ENCODE results near the gene TMEM123. TPM values are rescaled to one million over a fixed set of nuclear protein-coding genes. Genes with fewer than 3 reads are reported as not detected.

The TMEM123 gene
- total and polyA plus RNA-seq, 2 of the 4 experiments (the other 2 are of a cell fraction) = 96.9 to 127 TPM

DNA sequence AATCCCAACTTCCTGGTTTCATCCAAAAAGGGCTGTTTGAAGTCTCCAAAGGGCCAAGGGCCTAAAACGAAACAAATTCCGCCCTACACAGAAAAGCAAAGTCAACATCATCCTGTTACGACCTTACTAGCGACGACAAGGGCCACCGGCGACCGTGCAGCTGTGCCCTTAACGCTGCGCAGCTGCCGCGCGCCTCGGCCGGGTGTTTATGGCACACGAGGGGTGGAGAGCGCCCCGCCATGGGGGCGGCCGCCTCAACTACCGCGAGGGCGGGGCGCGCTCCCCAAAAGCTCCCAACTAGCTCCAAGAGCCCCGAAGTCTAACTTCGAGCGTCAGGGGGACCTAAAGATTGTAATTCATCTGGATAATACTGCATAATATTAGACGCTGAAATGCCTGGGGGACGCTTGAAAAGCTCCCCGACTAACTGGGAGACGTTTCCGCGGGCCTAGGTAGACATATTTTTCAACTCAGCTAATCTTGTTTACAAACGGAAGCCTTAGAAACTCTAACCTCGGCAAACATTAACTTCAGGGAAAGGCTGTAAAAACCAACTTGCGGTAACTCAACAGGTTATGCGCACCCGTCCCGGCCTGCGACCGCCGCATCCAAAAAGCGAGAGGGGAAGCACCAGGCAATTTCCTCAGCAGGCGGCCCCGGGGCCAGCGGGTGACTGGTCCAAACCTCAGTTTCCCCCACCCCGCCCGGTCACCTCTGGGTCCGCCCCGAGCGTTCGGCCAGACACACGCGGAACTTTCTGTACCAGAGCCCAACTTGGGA, 694 bp downstream of the TMEM123 start:
- peak overlapping the region; percentile 94 for H3K4me3 ChIP-seq (ENCODE audit: insufficient read depth, low read depth, low read length)
- H3K4ac ChIP-seq (ENCODE audit: low read depth, low read length) = peak overlapping the region; percentile 85
- H2BK120ac ChIP-seq (ENCODE audit: low read depth, low read length) = peak overlapping the region; percentile 67
- H4K8ac ChIP-seq (ENCODE audit: low read depth in 2 of 2, low read length in 2 of 2) = peak overlapping the region; percentile 18 to 69; a peak in 3 of 4 replicates
- peak overlapping the region; percentile 42 for H4K91ac ChIP-seq (ENCODE audit: insufficient read depth, low read depth, low read length)
- peaks cover 17% of the 10 kb centered on the region for H3K4me1 ChIP-seq (ENCODE audit: control insufficient read depth, insufficient read depth, low read length)
- peak overlapping the region; percentile 93 for H3K9ac ChIP-seq (ENCODE audit: low read depth, low read length)
- no TSS peak for BruUV-seq (replicated peaks)
- no peaks in the 10 kb centered on the region for H3K9me3 ChIP-seq (ENCODE audit: control insufficient read depth, insufficient read depth, low read length)
- ChIA-PET POLR2A (ENCODE audit: unreplicated experiment) (interaction anchor here (0.6 kb wide), 1 partner anchor 12 kb away, joined by 5 read pairs; no protein-coding TSS in a partner anchor), CTCF (interaction anchor here (0.6 kb wide), 1 partner anchor 28 kb away, joined by 3 read pairs; no protein-coding TSS in a partner anchor)
- H2AK9ac ChIP-seq (replicated peaks; ENCODE audit: low read depth, low read length, poor library complexity) = peak overlapping the region; percentile 77
- H2BK15ac ChIP-seq (ENCODE audit: low read depth, low read length) = peak overlapping the region; percentile 59; the same call in 1 of the 3 replicates
- dilution Hi-C loops (cut with HindIII; ENCODE audit: low sequenced_read_pairs, unreplicated experiment) (no loop called here), in situ Hi-C loops (cut with MboI; ENCODE audit: low sequenced_read_pairs) (no loop called here), intact Hi-C loops (cut with micrococcal nuclease) (loop anchor here (5.0 kb wide), 2 partner anchors 60 to 105 kb away; partner anchors contain the start of gene BIRC2)
- peak overlapping the region; percentile 73; the same call in 1 of the 2 replicates for H3K56ac ChIP-seq (ENCODE audit: extremely low read depth, insufficient read depth, low read length)
- H4K5ac ChIP-seq (ENCODE audit: low read depth, low read length) = peak overlapping the region; percentile 81
- ATAC-seq (ENCODE audit: low read depth) (peak; percentile 51), DNase-seq (peak; percentile 28)
- no peaks in the 10 kb centered on the region for H3K27me3 ChIP-seq (ENCODE audit: control insufficient read depth, insufficient read depth, low read length)
- peaks cover 11% of the 10 kb centered on the region for H3K9me1 ChIP-seq (ENCODE audit: insufficient read depth, low read length)
- peak overlapping the region; percentile 69 for H3K23ac ChIP-seq (ENCODE audit: low read depth, low read length)
- peaks cover 18 to 47% of the 10 kb centered on the region in 2 experiments; a peak in 3 of 4 replicates for H3K79me1 ChIP-seq (ENCODE audit: low read depth in 1 of 2, low read length in 2 of 2)
- H3K18ac ChIP-seq (ENCODE audit: low read depth, low read length) = peak overlapping the region; percentile 95
- 0% methylated on average over 24 of the region's 55 CpGs; no CpG with 5 or more reads in 1 of the 2 experiments for WGBS, 2 experiments (ENCODE audit: extremely low coverage in 2 of 2, insufficient read length in 1 of 2)
- H2AK5ac ChIP-seq (ENCODE audit: low read depth, low read length) = peak overlapping the region; percentile 36; the same call in 1 of the 2 replicates
- peak overlapping the region; percentile 92 for H2AFZ ChIP-seq (replicated peaks; ENCODE audit: low read length, poor library complexity)
- peak overlapping the region; percentile 84 for H3K27ac ChIP-seq (ENCODE audit: insufficient read depth, low read length)
- peak overlapping the region; percentile 83 for H2BK5ac ChIP-seq (ENCODE audit: low read depth, low read length, poor library complexity, severe bottlenecking)
- H3K14ac ChIP-seq (replicated peaks; ENCODE audit: low read depth, low read length) = peak overlapping the region; percentile 95
- H2BK20ac ChIP-seq (ENCODE audit: low read depth, low read length) = peak overlapping the region; percentile 13; the same call in 1 of the 2 replicates
- peaks cover 3% of the 10 kb centered on the region for H3K36me3 ChIP-seq (ENCODE audit: control insufficient read depth, insufficient read depth, low read length)
- H4K20me1 ChIP-seq (ENCODE audit: insufficient read depth, low read length) = peaks cover 6% of the 10 kb centered on the region; the same call in 1 of the 2 replicates
- peak overlapping the region; percentile 97 for H3K4me2 ChIP-seq (ENCODE audit: low read depth, low read length)
- TF ChIP-seq MAZ (IDR thresholded peaks at IDR 0.05; ENCODE audit: borderline replicate concordance, low read depth, low read length) = peak; percentile 64; the same call in 1 of the 2 replicates
- TF ChIP-seq, protein P1, sequence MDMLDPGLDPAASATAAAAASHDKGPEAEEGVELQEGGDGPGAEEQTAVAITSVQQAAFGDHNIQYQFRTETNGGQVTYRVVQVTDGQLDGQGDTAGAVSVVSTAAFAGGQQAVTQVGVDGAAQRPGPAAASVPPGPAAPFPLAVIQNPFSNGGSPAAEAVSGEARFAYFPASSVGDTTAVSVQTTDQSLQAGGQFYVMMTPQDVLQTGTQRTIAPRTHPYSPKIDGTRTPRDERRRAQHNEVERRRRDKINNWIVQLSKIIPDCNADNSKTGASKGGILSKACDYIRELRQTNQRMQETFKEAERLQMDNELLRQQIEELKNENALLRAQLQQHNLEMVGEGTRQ (IDR thresholded peaks at IDR 0.05; ENCODE audit: low read depth, low read length) = no peak
- no peak for TF ChIP-seq NFE2L2 (IDR thresholded peaks at IDR 0.05; ENCODE audit: low read depth, low read length)
- TF ChIP-seq CEBPB (IDR thresholded peaks at IDR 0.05; ENCODE audit: low read depth, low read length) = no peak
- no peak for TF ChIP-seq POLR2A (IDR thresholded peaks at IDR 0.05; ENCODE audit: low read depth, low read length)
- peak; percentile 77 for TF ChIP-seq BHLHE40 (IDR thresholded peaks at IDR 0.05; ENCODE audit: low read depth, low read length)
- TF ChIP-seq, protein P2, sequence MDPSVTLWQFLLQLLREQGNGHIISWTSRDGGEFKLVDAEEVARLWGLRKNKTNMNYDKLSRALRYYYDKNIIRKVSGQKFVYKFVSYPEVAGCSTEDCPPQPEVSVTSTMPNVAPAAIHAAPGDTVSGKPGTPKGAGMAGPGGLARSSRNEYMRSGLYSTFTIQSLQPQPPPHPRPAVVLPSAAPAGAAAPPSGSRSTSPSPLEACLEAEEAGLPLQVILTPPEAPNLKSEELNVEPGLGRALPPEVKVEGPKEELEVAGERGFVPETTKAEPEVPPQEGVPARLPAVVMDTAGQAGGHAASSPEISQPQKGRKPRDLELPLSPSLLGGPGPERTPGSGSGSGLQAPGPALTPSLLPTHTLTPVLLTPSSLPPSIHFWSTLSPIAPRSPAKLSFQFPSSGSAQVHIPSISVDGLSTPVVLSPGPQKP (IDR thresholded peaks at IDR 0.05; ENCODE audit: borderline replicate concordance, low read depth, low read length) = no peak
- TF ChIP-seq MXI1 (IDR thresholded peaks at IDR 0.05; ENCODE audit: borderline replicate concordance, low read depth, low read length) = peak; percentile 53; the same call in 1 of the 2 replicates
- TF ChIP-seq RCOR1 (IDR thresholded peaks at IDR 0.05; ENCODE audit: insufficient replicate concordance, low read length) = no peak
- no peak for TF ChIP-seq RFX5 (IDR thresholded peaks at IDR 0.05; ENCODE audit: low read depth, low read length)
- no peak for TF ChIP-seq SMC3 (IDR thresholded peaks at IDR 0.05; ENCODE audit: low read depth, low read length)
- TF ChIP-seq, protein P3, sequence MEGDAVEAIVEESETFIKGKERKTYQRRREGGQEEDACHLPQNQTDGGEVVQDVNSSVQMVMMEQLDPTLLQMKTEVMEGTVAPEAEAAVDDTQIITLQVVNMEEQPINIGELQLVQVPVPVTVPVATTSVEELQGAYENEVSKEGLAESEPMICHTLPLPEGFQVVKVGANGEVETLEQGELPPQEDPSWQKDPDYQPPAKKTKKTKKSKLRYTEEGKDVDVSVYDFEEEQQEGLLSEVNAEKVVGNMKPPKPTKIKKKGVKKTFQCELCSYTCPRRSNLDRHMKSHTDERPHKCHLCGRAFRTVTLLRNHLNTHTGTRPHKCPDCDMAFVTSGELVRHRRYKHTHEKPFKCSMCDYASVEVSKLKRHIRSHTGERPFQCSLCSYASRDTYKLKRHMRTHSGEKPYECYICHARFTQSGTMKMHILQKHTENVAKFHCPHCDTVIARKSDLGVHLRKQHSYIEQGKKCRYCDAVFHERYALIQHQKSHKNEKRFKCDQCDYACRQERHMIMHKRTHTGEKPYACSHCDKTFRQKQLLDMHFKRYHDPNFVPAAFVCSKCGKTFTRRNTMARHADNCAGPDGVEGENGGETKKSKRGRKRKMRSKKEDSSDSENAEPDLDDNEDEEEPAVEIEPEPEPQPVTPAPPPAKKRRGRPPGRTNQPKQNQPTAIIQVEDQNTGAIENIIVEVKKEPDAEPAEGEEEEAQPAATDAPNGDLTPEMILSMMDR (conservative IDR thresholded peaks at IDR 0.05; ENCODE audit: low read depth, low read length) = 0 out of 2 replicates have a peak, but pooled peaks have one; percentile 17
- no peak for TF ChIP-seq MAFK (IDR thresholded peaks at IDR 0.05; ENCODE audit: low read depth, low read length)
